Globus pallidus (tissue), 1 donor: ENCODE data around the gene ZNF526.

Experiments used
- DNase-seq: peaks from one replicate; pipeline ENCODE4 v3.0.0-alpha.2; 2015; ENCODE audit warnings: low spot score

The ZNF526 gene

DNA sequence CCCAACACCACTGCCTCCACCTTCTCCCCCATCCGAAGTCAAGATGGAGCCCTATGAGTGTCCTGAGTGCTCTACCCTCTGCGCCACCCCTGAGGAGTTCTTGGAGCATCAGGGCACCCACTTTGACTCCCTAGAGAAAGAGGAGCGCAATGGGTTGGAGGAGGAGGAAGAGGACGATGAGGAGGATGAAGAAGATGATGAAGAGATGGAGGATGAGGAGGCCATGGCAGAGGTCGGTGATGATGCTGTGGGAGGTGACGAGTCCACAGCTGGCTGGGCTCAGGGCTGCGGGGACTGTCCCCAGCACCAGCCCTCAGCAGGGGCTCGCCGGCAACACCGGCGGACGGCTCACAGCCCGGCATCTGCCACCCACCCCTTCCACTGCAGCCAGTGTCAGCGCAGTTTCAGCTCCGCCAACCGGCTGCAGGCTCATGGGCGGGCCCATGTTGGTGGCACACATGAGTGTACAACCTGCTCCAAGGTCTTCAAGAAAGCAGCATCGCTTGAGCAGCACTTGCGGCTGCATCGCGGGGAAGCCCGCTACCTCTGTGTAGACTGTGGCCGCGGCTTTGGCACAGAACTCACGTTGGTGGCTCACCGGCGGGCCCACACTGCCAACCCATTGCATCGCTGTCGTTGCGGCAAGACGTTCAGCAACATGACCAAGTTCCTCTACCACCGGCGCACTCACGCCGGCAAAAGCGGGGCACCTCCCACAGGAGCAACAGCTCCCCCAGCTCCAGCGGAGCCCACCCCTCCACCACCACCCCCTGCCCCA lies 5.0 kb downstream of the ZNF526 start:
- no peak for DNase-seq

DNA sequence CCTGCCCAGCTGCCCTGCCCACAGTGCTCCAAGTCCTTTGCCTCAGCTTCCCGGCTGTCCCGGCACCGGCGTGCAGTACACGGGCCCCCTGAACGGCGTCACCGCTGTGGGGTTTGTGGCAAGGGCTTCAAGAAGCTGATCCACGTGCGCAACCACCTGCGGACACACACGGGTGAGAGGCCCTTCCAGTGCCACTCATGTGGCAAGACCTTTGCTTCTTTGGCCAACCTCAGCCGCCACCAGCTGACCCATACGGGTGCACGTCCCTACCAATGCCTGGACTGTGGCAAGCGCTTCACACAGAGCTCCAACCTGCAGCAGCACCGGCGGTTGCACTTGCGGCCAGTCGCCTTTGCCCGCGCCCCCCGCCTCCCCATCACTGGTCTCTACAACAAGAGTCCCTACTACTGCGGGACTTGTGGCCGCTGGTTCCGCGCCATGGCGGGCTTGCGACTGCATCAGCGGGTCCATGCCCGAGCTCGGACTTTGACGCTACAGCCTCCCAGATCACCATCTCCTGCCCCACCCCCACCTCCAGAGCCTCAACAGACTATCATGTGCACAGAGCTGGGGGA lies 5.7 kb downstream of the ZNF526 start:
- no peak for DNase-seq

DNA sequence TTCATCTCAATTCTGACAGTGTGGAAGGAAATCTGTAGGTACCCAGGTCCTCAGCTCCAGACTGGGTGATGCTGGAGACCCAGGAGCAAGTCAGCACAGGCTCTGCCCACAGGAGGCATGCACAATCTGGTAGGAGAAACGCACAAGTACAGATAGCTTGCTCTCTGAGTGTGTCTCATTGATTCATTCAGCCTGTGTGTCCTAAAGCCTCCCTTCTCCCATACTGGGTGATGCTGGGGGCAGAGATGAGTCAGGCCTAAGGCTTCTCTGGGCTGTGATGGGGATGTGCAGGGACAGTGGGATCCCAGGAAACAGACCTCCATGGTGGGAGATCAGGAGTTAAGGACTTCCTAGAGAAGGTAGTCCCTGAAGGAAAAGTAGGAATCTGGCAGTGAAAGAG lies 6.8 kb downstream of the ZNF526 start:
- DNase-seq = no peak

DNA sequence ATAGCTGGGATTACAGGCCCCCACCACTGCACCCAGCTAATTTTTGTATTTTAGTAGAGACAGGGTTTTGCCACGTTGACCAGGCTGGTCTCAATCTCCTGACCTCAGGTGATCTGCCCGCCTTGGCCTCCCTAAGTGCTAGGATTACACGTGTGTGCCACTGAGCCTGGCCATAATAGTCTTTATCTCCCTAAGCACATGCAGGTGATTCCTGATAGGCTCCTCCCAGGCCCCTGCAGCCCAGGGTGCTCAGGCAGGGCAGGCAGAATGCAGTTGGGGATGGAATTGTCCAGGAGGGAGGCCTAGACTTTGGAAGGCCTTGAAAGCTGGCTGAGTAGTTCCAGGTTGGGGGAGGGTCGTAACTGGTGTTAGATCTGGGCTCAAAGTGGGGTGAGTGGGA lies 8.5 kb downstream of the ZNF526 start:
- DNase-seq = no peak

DNA sequence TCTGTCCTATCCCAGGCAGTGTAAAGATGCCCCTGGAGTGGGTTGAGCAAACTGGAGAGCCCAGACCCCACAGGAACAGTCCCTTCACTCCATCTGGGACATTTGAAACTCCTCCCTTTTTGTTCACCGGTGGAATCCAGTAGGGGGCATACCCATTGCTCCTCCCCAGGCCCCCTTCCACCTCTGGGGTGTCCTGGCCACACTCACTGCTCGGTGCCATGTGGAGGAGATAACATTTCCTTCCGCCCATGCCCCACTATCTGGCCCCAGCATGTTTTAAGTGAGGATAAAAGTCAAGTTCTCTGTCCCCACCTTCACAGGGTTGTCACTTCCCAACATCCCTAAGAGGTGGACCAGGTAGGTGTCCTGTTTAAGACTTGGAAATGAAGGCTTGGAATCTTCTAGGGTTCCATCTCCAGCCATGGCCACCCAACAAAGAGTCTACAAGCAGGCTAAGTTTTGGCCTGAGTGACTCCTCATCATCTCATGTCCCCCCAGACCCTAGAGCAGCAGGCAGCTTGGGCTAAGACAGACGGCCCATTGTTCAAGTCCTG lies 9.3 kb downstream of the ZNF526 start:
- DNase-seq = no peak

DNA sequence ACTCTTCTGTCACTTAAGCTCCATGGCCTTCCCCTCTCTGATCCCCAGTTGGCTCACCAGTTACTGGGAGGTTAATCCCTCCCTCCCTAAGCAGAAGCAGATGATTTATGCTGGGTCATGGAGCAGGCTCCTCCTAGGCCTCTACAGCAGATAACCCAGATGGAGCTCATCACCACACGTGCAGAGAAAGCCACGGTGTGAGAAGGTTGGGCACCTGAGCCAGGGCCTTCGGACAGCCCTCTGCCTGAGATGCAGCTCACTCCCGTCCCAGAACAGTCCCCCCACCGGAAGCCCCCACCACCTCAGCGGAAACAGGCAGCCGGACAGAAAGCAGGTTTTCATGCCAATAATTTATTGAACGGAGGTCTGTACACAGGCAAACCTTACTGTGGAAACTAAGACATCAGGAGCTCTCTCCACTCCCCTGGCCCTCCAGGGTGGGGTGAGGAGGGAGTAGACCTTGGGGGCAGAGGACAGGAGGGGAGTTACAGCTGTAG lies 9.8 kb downstream of the ZNF526 start:
- no peak for DNase-seq

DNA sequence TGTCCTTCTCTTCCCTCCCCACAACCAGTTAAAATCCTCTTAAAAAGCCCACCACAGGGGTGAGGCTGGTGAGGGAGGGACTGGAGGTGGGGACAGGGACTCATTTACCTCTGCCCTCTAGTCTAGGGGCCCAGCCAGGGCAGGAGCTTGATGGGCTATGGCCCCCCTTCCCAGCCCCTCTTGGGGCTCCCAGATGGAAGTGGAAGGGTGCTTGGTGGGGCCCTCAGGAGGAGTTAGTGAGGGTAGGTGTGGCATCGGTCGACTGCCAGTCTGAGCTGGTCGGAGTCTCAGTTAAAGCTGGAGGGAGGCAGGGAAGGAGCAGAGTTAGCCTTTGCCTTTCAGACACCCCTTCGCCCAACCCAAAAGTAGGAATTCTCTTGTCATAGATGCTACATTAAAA lies 10.5 kb downstream of the ZNF526 start:
- no peak for DNase-seq

DNA sequence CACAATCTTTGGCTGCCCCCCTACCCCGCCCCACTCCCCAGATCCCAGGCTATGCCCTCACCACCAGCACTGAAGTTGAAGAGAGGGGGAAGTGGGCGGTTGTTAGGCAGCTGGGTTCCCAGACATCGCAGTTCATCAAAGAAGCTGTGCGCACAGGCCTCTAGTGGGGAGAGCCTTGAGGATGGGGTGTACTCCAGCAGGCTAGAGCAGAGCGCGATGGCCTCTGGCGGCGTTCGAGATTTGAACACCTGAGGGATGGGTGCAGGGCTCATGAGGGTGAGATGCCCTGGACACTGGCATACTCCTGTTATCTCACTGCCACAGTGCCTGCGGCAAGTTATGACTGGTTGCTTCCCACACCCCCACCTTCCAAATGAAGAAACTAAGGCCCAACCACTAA lies 12.3 kb downstream of the ZNF526 start:
- DNase-seq = no peak

DNA sequence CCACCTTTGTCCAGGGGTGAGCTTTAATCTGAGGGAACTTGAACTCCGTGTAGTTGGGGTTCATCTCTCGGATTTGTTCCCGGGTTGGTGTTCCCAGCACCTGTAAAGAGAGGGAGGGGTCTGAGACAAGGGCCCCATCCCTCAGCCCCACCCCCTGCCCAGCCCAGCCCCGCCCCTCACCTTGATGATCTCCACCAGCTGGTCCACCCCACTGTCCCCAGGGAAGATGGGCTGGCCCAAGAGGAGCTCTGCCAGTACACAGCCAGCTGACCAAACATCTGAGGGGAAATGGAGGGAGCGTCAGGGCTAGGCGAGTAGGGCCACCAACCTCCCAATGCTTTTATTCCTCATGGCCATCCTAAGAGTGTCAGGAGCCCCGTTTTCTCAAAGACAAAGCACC lies 13.0 kb downstream of the ZNF526 start:
- DNase-seq = no peak

DNA sequence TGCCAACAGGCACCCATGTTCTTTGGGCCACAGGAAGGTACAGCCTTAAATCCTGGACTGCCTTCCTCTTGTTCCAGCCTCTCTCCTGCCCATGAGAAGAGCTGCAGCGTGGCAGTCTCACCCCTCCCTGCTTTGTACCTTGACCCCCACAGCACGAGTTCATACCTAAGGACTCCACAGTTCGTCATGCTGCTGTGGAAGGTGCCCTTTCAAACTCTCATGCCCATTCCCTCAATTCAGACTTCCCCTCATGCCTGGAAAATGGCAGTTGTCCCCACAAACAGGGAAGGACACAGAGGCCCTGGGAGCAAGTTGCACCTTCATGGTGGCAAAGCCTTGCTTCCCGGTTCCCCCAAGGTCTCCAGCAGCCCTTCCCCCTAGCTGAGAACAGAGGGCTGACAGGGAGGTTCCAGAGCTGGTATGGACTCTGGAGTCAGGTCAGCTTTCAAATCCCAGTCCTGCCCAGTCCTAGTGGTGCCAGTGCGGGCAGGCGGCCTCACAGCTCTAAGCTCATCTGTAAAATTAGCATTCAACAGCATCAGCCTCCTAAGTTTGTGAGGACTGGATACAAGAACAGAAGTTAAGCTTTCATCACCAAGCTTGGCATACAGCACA lies 13.7 kb downstream of the ZNF526 start:
- no peak for DNase-seq

DNA sequence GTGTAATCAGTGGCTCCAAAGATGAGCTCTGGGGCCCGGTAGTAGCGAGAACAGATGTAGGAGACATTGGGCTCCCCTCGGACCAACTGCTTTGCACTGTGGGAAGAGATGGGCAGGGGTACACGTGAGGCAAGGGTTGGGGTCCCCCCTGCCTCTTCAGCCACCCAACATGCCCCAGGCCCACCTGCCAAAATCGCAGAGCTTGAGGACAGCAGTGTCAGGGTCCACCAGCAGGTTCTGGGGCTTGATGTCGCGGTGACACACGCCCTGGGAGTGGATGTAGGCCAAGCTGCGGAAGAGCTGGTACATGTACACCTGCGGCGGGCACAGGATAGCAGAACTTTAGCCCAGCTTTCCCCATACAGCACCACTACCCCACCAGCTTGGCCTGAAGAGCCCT lies 14.3 kb downstream of the ZNF526 start:
- no peak for DNase-seq

DNA sequence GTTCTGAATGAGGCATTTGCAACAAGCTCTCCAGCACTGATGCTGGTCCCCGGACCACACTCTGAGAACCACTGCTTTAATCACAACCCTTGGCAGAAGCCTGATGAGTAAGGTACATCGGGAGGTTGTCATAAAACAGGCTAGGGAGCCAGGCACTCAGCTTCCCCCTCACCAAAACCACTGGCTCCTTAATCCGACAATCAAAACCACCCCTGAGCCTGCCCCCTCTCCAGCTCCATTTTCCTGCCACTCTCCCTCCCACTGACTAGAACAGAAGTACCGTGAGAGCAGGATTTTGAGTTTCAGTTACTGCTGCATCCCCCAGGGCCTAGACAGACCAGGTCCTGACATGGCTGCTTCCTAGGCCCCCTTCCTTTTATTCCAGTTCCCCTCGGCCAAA lies 15.1 kb downstream of the ZNF526 start:
- no peak for DNase-seq

DNA sequence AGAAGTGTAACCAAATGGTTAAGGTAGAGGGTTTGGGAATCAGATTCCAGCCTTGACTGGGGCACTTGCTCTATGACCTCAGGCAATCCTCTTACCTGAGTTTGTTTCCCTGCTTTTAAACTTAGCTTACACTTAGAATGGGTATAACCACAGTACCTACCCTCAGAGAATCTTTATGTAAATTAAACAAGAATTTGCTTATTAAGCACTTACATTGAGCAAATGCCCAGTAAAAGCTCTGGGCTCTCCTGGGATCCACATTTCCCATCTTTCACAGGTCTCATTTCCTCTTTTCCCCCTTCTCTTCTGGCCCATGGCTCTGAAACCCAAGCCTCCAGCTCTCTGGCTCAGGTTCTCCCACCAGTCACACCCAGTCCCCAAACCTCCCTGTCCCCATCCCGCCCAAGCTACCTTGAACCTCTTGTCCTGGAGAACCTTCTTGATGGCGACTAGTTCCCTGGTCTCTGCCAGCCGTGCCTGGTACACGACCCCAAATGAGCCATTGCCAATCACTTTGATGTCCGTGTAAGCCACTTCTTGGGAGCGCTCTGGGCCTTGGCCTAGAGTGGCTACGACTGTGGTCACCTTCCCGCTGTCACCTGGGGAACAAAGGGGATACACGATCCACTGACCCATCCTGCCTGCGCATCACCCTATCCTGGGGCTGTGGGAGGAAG lies 19.6 kb downstream of the ZNF526 start:
- no peak for DNase-seq

DNA sequence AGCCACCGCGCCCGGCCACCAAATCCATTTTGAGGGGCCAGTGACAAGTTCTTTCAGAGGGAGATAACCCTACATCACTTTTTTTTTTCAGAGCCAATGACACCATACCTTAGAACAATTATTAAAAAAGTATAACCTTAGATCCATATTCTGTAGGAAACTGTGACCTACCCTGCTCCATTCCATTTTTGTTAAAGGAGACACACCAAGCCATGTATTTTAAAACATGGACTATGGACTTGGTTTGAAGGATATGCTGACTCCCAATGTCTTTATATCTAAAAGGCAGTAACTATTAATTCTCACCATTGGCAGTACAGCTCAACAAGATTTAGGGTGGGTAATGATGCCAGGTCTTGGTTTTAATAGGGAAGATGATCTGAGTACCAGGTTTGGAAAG lies 21.2 kb downstream of the ZNF526 start:
- no peak for DNase-seq

DNA sequence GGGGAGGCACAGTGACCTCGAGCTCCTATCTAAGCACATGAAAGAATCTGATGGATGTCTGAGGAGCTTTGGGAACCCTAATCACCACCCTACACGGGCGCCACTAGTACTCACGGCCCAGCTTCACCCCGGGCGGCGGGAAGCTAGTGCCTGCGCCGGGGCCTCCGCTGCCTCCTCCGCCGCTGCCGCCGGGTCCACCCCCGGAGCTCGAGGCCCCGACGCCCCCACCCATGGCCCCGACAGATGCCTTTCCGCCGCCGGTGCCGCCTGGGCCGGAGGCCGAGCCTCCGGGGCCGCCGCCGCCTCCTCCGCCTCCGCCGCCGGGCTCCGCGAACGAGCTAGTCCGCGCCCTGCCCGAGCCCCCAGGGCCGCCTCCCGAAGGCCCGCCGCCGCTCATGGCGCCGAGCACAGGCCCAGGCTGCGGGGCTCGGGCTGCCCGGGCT lies 22.0 kb downstream of the ZNF526 start:
- peak; percentile 26 for DNase-seq

DNA sequence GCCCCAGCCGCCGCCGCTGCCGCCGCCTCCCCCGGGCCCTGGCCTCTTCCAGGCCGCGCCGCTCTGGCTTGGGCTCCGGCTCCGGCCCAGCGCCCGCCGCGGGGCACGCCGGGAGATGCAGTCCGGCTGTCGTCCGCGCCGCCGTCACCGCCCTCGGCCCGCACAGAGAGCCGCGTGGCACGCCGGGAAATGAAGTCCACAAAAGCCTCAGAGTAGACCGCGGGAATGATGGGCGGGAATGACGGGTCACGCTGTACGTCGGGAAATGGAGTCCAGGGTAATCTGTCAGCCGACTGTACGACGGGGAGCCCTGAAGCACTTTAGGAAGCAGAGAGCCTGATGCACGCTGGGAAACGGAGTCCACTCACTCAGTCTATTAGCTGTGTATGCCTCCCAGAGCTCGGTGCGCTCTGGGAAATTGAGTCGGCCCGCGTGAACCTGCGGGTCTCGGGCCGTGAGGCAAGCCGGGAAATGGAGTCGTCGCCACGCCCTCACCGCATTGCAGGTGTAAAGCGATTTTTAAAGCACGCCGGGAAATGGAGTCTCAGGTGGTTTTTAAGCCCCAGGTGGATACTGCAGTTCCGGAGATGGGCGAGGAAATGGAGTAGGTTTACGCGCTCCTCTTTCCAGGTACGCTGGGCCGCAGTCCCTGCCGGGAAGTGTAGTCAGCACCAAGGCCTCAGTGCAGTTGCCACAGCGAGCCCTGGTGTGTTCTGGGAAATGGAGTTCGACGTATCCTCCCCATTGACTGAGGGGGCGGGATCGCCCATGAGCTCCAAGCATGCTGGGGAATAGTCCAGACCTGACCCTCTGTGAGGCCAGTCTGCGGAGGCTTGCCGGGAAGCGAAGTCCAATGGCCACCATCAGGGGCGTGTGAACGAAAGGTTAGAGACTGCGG lies 22.6 kb downstream of the ZNF526 start, which contains the start of gene GSK3A:
Gene GSK3A, minus strand, starts transcription at position 91 of the 898 bp plus-strand sequence. CDS start 137 bp downstream, outside the sequence.
- peak; percentile 100 for DNase-seq

DNA sequence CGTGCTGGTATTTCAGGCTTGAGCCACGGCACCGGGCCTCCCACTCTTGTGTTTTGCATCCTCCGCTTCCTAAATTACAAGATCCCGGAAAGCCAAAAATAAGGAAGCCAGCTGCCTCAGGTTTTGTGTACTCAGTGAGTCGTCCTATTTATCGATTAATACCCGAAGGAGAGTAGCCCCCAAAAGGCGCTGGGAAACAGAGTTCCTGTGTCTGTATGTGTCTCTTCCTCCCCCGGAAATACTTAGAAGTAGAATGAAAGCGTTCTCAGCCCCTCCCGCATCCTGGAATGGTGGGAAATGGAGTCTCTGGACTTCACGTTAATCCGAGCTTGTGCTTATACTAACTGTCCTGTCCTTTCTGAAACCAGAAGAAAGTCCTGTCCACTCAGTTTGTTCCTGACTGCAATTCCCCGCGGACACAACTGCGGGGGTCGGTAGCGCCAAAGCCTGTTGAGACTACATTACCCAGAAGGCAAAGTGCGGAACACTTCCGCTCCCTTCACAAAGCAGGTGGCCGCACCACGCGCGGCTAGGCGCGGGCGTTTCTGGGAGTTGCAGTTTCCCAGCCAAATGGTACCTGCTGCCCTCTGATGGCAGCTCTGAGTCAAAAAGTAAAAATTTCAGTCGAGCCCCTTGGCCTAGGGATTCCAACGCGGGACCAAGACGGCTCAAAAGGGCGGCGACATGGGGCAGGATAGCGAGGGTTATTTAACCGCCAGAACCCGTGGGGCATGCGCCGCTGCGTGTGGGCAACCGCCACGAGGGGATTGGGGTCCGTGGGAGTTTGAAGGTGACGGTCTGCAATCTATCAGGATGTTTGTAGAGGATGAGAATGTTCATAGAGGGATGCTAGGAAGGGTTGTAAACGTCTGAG lies 24.5 kb downstream of the ZNF526 start:
- peak; percentile 94 for DNase-seq

DNA sequence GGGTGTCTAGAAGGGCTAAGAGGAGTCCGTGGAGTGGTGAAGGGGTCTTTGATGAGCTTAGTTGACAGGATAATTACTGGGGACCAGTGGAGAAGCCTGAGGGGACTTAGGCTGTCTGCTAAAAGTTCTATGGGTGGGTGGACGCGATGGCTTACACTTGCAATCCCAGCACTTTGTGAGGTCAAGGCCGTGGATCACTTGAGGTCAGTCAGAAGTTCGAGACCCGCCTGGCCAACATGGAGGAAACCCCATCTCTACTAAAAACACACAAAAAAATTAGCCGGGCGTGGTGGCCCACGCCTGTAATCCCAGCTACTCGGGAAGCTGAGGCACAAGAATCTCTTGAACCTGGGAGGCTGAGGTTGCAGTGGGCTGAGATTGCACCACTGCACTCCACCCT lies 25.1 kb downstream of the ZNF526 start:
- no peak for DNase-seq

DNA sequence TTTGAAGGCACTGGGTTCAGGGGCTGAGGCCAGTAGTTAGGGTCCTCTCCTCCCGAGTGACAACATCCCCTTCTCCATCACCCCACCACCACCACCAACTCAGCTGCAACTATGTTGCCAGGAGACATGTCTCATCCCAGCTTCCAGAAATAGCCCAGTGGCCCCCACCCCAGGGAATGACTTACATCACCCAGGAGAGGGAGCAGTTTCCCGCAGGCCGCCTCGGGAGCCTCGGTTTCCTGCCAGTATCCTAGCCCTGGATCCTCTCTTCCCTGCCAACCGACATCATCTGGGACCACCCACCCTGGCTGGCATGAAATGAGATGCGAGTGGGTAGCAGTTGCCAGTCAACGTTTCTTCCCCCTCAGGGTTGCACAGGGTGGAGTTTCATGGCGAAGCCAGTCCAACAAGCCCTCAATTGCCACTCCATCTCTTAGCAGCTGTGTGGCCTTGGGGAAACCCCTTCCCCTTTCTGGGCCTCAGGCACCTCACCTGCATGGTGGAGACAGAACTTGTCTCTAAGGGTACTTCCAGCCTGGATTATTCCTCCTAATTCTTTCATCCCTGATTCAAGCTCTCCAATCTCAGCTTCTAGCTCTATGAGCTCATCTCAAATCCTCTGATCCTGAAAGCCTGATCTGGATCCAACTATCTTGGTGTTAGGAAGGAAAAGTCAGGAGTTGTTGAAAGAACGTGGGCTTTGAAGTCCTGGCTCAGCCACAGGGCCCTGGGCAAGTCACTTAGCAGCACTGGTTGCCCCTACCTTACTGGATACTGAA lies 26.2 kb downstream of the ZNF526 start:
- peak; percentile 84 for DNase-seq
